AG10803 (cell line): Measurements from ENCODE around the gene CEP128.

Source experiments
- DNase-seq: peaks from one replicate; pipeline ENCODE4 v3.0.0; 2010; ENCODE audit warnings: low read depth
- H3K4me3 ChIP-seq: 2 replicates; pipeline ENCODE4 v1.5.1; 2011; ENCODE audit warnings: mild to moderate bottlenecking, low read length, control low read depth
- TF ChIP-seq, protein P1 (sequence below): conservative IDR thresholded peaks from 2 replicates; pipeline ENCODE4 v1.5.1; 2011; ENCODE audit warnings: mild to moderate bottlenecking, low read length, control low read depth, inconsistent platforms

The CEP128 gene

DNA sequence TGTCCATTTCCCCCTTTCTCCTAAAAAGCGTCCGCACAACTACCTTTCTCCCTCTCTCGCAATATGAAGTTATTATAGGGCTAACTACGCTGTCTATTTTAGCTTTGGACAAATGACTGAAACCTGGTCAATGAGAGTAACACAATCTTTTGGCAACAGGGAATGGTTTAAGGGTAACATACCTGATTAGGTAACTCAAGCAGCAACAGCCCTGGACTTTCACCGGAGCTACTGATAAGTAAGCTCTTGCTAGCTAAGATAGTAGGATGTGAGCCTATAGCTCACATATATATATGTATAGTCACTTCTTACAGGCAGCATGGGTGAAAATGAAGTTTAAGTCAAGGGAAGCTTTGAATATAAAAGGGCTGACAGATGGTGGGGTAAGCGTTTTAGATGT, 313.0 kb downstream of the CEP128 start:
- no peak overlapping the region for H3K4me3 ChIP-seq
- DNase-seq = no peak
- TF ChIP-seq, protein P1, sequence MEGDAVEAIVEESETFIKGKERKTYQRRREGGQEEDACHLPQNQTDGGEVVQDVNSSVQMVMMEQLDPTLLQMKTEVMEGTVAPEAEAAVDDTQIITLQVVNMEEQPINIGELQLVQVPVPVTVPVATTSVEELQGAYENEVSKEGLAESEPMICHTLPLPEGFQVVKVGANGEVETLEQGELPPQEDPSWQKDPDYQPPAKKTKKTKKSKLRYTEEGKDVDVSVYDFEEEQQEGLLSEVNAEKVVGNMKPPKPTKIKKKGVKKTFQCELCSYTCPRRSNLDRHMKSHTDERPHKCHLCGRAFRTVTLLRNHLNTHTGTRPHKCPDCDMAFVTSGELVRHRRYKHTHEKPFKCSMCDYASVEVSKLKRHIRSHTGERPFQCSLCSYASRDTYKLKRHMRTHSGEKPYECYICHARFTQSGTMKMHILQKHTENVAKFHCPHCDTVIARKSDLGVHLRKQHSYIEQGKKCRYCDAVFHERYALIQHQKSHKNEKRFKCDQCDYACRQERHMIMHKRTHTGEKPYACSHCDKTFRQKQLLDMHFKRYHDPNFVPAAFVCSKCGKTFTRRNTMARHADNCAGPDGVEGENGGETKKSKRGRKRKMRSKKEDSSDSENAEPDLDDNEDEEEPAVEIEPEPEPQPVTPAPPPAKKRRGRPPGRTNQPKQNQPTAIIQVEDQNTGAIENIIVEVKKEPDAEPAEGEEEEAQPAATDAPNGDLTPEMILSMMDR = no peak

DNA sequence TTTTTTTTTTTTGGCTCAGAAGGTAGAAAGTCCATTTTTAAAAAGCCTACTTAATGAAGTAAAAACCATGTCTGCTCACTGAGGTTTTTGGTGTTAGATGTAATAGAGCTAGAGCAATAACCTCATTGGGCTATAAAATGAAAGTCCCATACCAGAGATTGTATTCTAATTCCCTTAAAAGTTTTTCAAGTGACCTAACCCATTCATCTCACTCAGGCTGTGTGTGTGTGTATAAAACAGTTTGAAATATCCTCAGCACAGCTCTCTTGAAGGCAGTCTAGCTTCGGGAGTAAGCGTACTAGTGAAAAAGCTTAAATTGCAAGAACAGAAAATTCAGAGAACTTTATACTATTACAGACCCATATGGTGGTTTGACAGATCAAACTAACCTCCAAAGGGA, 313.8 kb downstream of the CEP128 start:
- no peak overlapping the region for H3K4me3 ChIP-seq
- TF ChIP-seq, protein P1 = no peak
- DNase-seq = peak; percentile 44

DNA sequence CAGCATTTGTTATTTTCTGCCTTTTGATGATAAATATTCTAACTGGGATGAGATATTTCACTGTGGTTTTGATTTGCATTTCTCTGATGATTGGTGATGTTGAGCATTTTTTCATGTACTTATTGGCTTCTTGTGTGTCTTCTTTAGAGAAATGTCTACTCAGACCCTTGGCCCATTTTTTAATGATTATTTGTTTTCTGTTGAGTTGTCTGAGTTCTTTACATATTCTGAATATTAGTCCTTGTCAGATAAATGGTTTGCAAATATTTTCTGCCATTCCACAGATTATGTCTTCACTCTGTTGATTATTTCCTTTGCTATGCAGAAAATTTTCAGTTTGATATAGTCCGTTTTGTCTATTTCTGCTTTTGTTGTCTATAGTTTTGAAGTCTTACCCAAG, 317.0 kb downstream of the CEP128 start:
- TF ChIP-seq, protein P1 = no peak
- no peak overlapping the region for H3K4me3 ChIP-seq
- DNase-seq = peak; percentile 82

DNA sequence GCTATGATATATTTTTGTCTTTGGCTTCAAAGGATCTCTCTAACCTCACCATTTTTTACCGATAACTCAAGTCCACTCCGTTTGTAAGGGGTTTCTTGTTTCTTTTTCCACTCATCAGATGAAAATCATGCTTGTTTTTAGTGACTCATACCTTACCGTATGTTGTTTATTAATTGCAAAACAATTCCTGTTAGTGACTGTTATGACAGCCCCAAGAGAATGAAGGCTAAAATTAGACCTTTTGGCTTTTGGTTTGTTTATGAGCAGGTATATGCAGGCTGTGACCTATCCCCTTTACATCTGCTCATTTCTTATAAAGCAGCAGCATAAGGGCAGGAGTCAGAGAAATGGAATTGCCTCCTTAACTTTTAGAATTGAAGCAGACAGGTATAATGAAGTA, 319.8 kb downstream of the CEP128 start:
- TF ChIP-seq, protein P1 = no peak
- peak; percentile 74 for DNase-seq
- no peak overlapping the region for H3K4me3 ChIP-seq

DNA sequence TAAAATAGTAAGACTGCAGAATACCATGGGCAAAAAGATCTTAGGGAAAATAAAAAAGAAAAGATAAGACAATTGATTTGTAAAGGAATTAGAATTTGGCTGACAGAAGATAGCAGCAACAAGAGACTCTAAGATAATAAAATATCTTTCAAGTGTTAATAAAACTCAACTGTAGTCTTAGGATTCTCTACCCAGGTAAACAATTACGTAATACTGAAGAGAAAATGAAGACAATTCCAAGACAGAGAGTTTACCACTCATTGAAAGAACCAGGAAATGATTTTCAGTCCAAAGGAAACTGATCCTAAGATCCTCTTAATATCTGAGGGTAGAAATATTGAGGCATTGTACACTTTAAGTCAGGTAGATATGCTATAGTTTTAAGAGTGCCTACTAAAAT, 321.1 kb downstream of the CEP128 start:
- TF ChIP-seq, protein P1 = no peak
- H3K4me3 ChIP-seq = no peak overlapping the region
- no peak for DNase-seq

DNA sequence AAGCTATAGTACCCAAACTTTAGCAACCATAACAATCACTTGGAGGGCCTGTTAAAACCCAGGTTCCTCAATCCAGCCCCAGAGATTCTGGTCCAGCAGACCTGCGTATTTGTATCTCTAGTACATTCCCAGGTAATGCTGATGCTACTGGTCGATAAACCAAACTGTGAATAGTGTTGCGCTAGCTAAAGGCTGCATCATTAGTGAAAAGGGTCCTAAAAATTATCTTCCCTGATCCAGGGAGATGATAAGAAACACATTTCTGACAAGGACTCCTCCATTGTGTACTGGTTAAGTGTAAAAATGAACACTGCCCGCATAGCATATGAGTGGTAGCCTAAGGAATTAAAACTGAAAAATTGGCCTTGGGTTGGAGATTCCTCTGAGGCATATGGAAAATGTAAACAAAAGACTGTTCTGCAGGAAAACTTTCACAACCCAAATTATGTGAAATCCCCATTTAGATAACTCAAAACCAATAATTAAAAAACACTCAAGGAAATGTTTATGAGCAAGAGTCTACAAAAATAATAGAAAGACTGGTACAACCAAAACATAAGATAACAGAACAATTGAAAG, 322.7 kb downstream of the CEP128 start:
- TF ChIP-seq, protein P1 = no peak
- no peak overlapping the region for H3K4me3 ChIP-seq
- no peak for DNase-seq

DNA sequence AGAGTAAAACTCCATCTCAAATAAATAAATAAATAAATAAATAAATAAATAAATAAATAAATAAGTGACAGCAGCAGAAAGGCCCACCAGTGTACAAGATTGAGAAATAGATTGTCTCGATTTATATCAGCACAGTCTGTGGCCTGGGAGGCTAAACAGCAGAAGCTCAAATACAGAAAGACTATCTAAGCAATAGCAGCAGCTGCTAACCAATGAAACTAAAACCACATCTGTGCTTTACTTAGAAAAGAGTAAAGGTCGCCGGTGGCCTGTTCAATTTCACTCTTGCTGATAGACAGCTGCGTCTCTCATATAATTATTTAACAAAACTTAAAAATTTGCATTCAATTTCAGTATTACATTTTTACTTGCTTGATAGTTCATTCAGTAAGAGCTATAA, 325.7 kb downstream of the CEP128 start:
- no peak for DNase-seq
- H3K4me3 ChIP-seq = no peak overlapping the region
- TF ChIP-seq, protein P1 = no peak
